Epithelial cell of prostate (primary cell): ENCODE results near the gene NUP155.
"Not testable (repeated sequence)": the region's sequence is repeated elsewhere in the genome, so short reads cannot be mapped to it uniquely, and the experiment has no call there.

Experiments used
- DNase-seq: peaks from one replicate; pipeline ENCODE4 v3.0.0-alpha.2; 2011; ENCODE audit warnings: low read depth, low spot score
- H3K27ac ChIP-seq: fragments of 450-650 bp; 2 replicates; pipeline ENCODE4 v1.5.1; 2017; ENCODE audit warnings: mild to moderate bottlenecking

NUP155 gene

GRCh38 chr5:37296313-37296712, 74.6 kb downstream of the NUP155 start:
- DNase-seq, H3K27ac ChIP-seq: not testable (repeated sequence)

- no peak for DNase-seq
- H3K27ac ChIP-seq: no peak overlapping the region
Observed at GRCh38 chr5:37283214-37283820, 87.6 kb downstream of the NUP155 start.

DNA sequence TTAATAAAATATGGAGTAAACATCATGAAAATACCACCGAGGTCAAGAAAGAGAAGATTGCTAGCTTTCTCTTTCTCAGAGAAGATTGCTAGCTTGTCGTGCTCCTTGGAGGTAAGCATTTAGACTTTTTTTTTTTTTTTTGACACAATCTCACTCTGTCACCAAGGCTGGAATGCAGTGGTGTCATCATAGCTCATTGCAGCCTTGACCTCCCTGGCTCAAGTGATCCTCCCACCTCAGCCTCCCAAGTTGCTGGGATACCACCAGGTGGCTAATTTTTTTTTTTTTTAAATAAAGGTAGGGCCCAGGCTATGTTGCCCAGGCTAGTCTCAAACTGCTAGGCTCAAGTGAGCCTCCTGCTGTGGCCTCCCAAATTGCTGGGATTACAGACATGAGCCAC, 95.4 kb downstream of the NUP155 start:
- no peak for DNase-seq

DNA sequence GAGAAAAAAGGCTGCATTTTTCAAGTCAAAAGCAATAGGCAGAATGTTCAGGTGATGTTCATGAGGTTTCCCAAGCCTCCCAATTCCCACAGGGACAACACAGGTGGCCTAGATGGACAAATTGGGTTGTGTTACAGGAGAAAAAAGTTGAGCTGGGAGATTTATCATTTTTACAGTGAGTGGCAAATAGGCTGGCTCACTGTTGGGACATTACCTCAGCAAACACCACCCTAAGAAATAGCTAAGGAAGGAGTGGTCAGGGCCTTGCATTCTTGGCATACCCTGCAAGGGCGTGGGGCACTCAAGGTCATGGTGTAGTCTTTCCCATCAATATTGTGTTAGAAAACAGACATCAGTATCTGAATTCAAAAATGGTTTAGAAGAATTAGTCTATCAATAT, 98.4 kb downstream of the NUP155 start:
- DNase-seq: peak; percentile 22
- H3K27ac ChIP-seq: peak overlapping the region; percentile 72

More for the DNA sequence above, 95.4 kb downstream of the NUP155 start:
- no peak overlapping the region for H3K27ac ChIP-seq

DNA sequence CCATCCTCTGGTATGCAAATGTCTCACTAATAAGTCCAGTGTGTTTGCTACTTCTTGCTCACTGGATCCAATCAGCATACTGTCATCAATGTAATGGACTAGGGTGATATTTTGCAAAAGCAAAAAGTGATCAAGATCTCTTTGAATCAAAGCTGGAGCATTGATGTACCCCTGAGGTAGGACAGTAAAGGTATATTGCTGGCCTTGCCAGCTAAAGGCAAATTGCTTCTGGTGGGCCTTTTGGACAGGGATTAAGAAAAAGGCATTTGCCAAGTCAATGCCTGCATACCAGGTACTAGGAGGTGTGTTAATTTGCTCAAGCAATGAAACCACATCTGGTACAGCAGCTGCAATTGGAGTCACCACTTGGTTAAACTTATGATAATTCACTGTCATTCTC, 102.8 kb downstream of the NUP155 start:
- H3K27ac ChIP-seq, DNase-seq: not testable (repeated sequence)

- DNase-seq: no peak
- H3K27ac ChIP-seq: no peak overlapping the region
Observed at GRCh38 chr5:37255774-37256358, 115.0 kb downstream of the NUP155 start.

DNA sequence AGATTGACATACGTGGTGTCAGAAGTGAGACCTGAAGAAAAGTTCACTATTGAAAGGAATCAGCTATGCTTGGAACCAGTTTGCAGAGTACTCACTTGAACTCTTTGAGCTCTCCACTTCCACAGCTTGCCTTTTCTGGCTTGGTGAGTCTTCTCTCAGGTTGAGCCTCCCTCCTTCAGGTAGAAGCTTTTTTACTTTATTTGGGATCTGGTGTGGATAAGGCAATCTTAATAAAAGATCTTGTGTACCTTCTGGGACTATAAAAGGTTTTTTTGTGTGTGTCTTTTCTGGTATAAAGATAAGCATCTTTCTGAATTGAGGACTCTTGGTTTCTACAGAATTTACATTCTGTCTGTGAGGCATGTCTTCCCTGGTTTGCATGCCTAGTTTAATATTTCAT, 116.3 kb downstream of the NUP155 start:
- no peak overlapping the region for H3K27ac ChIP-seq
- no peak for DNase-seq

- no peak for DNase-seq
- H3K27ac ChIP-seq: no peak overlapping the region
Observed at GRCh38 chr5:37251665-37252064, 119.2 kb downstream of the NUP155 start.

GRCh38 chr5:37249815-37250164, 121.1 kb downstream of the NUP155 start:
- H3K27ac ChIP-seq: no peak overlapping the region
- DNase-seq: no peak

GRCh38 chr5:37248970-37249814, 121.7 kb downstream of the NUP155 start, which contains the start of gene CPLANE1:
Gene CPLANE1 (minus strand): TSS chr5:37249376. CDS start chr5:37247698, 1,678 bp downstream.
- peak within 1 kb of the TSS; percentile 54 for H3K27ac ChIP-seq
- no peak for DNase-seq

DNA sequence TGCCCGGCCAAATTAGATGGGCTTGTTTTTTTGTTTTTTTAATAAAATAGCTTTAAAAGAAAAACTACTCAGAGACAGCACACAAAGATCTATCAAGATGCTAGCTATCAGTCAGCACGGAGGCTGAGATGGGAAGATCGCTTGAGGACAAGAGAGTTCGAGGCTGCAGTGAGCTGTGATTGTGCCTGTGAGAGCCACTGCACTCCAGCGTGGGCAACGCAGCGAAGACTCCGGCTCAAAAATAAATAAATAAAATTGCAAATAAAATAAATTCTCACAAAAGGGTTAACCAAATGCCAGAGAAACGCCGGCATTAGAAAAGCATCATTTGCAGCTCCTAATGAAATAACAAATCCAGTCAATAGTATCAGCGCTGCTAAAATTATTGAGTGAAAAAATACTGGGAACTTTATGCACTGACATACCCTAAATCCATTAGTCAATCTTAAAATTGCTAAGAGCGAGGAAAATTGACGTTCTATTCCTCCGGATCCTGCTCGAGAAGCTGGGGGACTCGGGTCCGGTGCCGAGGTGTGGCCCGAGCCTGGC, 122.4 kb downstream of the NUP155 start:
- no peak for DNase-seq
- peak overlapping the region; percentile 54 for H3K27ac ChIP-seq

DNA sequence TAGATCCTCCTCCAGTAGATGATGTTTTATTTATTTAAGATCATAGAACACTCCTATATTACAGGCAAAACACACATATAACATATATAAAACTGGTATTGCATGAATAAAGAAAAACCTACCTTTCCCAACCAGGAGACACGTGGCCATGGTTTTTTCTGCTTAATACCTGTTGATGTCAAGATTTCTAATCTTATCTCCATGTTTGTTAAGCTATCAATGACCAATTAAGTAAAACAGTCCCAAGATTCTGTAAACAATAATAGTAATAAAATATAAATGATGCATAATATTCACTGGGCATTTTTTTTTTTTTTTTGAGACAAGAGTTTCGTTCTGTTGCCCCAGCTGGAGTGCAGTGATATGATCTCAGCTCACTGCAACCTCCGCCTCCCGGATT, 123.4 kb downstream of the NUP155 start:
- no peak overlapping the region for H3K27ac ChIP-seq
- no peak for DNase-seq

- no peak for DNase-seq
Observed at GRCh38 chr5:37247036-37247435, 123.9 kb downstream of the NUP155 start.

More at GRCh38 chr5:37247036-37247435, 123.9 kb downstream of the NUP155 start:
- no peak overlapping the region for H3K27ac ChIP-seq
